Body of pancreas (tissue), 4 donors: Measurements from ENCODE around the gene MST1.

Source experiments
- POLR2A ChIP-seq, 3 donors: fragments of 450-650 bp; IDR thresholded peaks; one replicate each; pipeline ENCODE4 v1.6.1; 2016; ENCODE audit warnings: antibody characterized with exemption in 3 of 3, mild to moderate bottlenecking in 2 of 3
- TF ChIP-seq, protein P1 (sequence below), 7 experiments: fragments of 450-650 bp in 4 of 7; fragments of 200-600 bp in 3 of 7; sonication (generic) in 3 of 7; IDR thresholded peaks; one replicate each; pipeline ENCODE4 v1.5.1; 2016 to 2019; ENCODE audit warnings: antibody characterized with exemption in 7 of 7

GRCh38 chr3:49681543-49681942, 7.7 kb downstream of the MST1 start:
- TF ChIP-seq POLR2A (IDR thresholded peaks at IDR 0.05), result no peak
- TF ChIP-seq, protein P1, sequence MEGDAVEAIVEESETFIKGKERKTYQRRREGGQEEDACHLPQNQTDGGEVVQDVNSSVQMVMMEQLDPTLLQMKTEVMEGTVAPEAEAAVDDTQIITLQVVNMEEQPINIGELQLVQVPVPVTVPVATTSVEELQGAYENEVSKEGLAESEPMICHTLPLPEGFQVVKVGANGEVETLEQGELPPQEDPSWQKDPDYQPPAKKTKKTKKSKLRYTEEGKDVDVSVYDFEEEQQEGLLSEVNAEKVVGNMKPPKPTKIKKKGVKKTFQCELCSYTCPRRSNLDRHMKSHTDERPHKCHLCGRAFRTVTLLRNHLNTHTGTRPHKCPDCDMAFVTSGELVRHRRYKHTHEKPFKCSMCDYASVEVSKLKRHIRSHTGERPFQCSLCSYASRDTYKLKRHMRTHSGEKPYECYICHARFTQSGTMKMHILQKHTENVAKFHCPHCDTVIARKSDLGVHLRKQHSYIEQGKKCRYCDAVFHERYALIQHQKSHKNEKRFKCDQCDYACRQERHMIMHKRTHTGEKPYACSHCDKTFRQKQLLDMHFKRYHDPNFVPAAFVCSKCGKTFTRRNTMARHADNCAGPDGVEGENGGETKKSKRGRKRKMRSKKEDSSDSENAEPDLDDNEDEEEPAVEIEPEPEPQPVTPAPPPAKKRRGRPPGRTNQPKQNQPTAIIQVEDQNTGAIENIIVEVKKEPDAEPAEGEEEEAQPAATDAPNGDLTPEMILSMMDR (IDR thresholded peaks at IDR 0.05), result no peak
